Transverse colon (tissue), 4 donors: Measurements from ENCODE around the gene HOXA4. TPM values are rescaled to one million over a fixed set of nuclear protein-coding genes. Genes with fewer than 3 reads are reported as not detected.

ENCODE experiments used
- DNase-seq: peaks from one replicate; pipeline ENCODE4 v3.0.0-alpha.2; 2019
- H3K27ac ChIP-seq, 4 donors: fragments of 200-600 bp; sonication (generic); 2 replicates each; pipeline ENCODE4 v1.5.1; 2016 to 2018; ENCODE audit warnings: inconsistent platforms in 4 of 4
- H3K27me3 ChIP-seq: fragments of 200-600 bp; sonication (generic); 2 replicates; pipeline ENCODE4 v1.5.1; 2017; ENCODE audit warnings: inconsistent platforms
- H3K36me3 ChIP-seq, 4 donors: fragments of 200-600 bp; sonication (generic); 2 replicates each; pipeline ENCODE4 v1.5.1; 2017 to 2019; ENCODE audit warnings: inconsistent platforms in 4 of 4
- H3K4me1 ChIP-seq, 4 donors: fragments of 200-600 bp; sonication (generic); 2 replicates each; pipeline ENCODE4 v1.5.1; 2017 to 2020; ENCODE audit warnings: inconsistent platforms in 4 of 4
- H3K4me3 ChIP-seq, 4 donors: fragments of 200-600 bp; sonication (generic); 1 replicate in 1 of 4; 2 replicates in 3 of 4; pipeline versions ENCODE4 v1.5.1 to v1.6.1; 2017 to 2019; ENCODE audit warnings: inconsistent platforms in 4 of 4
- H3K9me3 ChIP-seq, 2 donors: fragments of 200-600 bp; sonication (generic); 2 replicates each; pipeline ENCODE4 v1.5.1; 2017 to 2019; ENCODE audit warnings: inconsistent platforms in 2 of 2
- EP300 ChIP-seq: sonication (generic); formaldehyde crosslinking; IDR thresholded peaks from one replicate; pipeline ENCODE4 v1.6.1; 2017; ENCODE audit warnings: antibody characterized with exemption, low read depth
- POLR2A ChIP-seq: fragments of 450-650 bp; IDR thresholded peaks from one replicate; pipeline ENCODE4 v1.6.1; 2016; ENCODE audit warnings: antibody characterized with exemption, mild to moderate bottlenecking, moderate library complexity
- POLR2AphosphoS5 ChIP-seq, 3 donors: sonication (generic); formaldehyde crosslinking; IDR thresholded peaks; one replicate each; pipeline ENCODE4 v1.6.1; 2016; ENCODE audit warnings: antibody characterized with exemption in 3 of 3
- WGBS, 2 donors: methylation state at CpG; one replicate each; pipeline ENCODE4 v1.1.5; 2018; ENCODE audit warnings: low coverage in 1 of 2; 5-methylcytosine and 5-hydroxymethylcytosine counted together
- in situ Hi-C, 4 donors: fragments of 200-750 bp; cut with MboI; loops; one replicate each; pipeline versions ENCODE4 v1.15.0 to v1.15.1; 2017; ENCODE audit warnings: low sequenced_read_pairs in 3 of 4, low pct_ligation_motif_present in 1 of 4, low pct_unique_long_range_greater_than_20kb in 1 of 4
- intact Hi-C: fragments of 100-400 bp; cut with DNase I; formaldehyde crosslinking; loops from one replicate; pipeline ENCODE4 v1.15.1; 2023; ENCODE audit warnings: low total_unique reads
- total RNA-seq, 4 donors: library from RNA; depleted of rRNA; stranded (reverse); fragments of >200 nt; gene quantifications; one replicate each; pipeline ENCODE4 v1.1.0, GENCODE V29; 2016
- TF ChIP-seq, protein P1 (sequence below), 5 experiments: fragments of 200-600 bp in 3 of 5; fragments of 450-650 bp in 2 of 5; sonication (generic) in 3 of 5; IDR thresholded peaks; 1 replicate in 2 of 5; 2 replicates in 3 of 5; pipeline ENCODE4 v1.5.1; 2016 to 2017; ENCODE audit warnings: antibody characterized with exemption in 5 of 5, inconsistent platforms in 3 of 5, mild to moderate bottlenecking in 2 of 5, moderate library complexity in 1 of 5

The HOXA4 gene
- total RNA-seq, 4 donors from 2014 or later: 3.5 to 42.4 (median 10.6) TPM

GRCh38 chr7:27114881-27115220, 15.7 kb downstream of the HOXA4 start:
- in situ Hi-C loops: no loop called here
- Histone ChIP-seq H3K27ac (peak overlapping the region; percentile 90 to 96 (median 92)), H3K9me3 (no peaks in the 10 kb centered on the region), H3K4me3 (peak overlapping the region in 2 of 4 donors; percentile 43 to 59), H3K27me3 (no peaks in the 10 kb centered on the region), H3K36me3 (no peaks in the 10 kb centered on the region), H3K4me1 (peaks cover 24 to 92% (median 80%) of the 10 kb centered on the region in 4 donors)
- 27 to 35% methylated on average over 5 to 6 of the region's 6 CpGs for WGBS, 2 donors
- DNase-seq: no peak
- TF ChIP-seq EP300: no peak
- TF ChIP-seq, protein P1, sequence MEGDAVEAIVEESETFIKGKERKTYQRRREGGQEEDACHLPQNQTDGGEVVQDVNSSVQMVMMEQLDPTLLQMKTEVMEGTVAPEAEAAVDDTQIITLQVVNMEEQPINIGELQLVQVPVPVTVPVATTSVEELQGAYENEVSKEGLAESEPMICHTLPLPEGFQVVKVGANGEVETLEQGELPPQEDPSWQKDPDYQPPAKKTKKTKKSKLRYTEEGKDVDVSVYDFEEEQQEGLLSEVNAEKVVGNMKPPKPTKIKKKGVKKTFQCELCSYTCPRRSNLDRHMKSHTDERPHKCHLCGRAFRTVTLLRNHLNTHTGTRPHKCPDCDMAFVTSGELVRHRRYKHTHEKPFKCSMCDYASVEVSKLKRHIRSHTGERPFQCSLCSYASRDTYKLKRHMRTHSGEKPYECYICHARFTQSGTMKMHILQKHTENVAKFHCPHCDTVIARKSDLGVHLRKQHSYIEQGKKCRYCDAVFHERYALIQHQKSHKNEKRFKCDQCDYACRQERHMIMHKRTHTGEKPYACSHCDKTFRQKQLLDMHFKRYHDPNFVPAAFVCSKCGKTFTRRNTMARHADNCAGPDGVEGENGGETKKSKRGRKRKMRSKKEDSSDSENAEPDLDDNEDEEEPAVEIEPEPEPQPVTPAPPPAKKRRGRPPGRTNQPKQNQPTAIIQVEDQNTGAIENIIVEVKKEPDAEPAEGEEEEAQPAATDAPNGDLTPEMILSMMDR (IDR thresholded peaks at IDR 0.05): no peak
- TF ChIP-seq POLR2A: no peak
- no peak for TF ChIP-seq POLR2AphosphoS5 (IDR thresholded peaks at IDR 0.05)
- intact Hi-C loops: no loop called here

- no peaks in the 10 kb centered on the region for H3K36me3 ChIP-seq
- TF ChIP-seq, protein P1 (IDR thresholded peaks at IDR 0.05): no peak
- TF ChIP-seq EP300 (no peak), POLR2AphosphoS5 (IDR thresholded peaks at IDR 0.05) (peak in 1 of 3 donors; percentile 16)
- WGBS, 2 donors: 0 to 32% methylated on average over 4 to 14 of the region's 26 CpGs
- H3K4me1 ChIP-seq: peaks cover 22 to 92% (median 78%) of the 10 kb centered on the region in 4 donors
- H3K4me3 ChIP-seq: peak overlapping the region; percentile 45 to 59 (median 50)
- intact Hi-C loops: no loop called here
- no peaks in the 10 kb centered on the region for H3K9me3 ChIP-seq
- in situ Hi-C loops: no loop called here
- H3K27ac ChIP-seq: peak overlapping the region; percentile 90 to 96 (median 92)
- peak; percentile 52 for DNase-seq
- no peaks in the 10 kb centered on the region for H3K27me3 ChIP-seq
Measured at GRCh38 chr7:27113991-27114769, 16.4 kb downstream of the HOXA4 start.

- Histone ChIP-seq H3K4me1 (peaks cover 14 to 92% (median 75%) of the 10 kb centered on the region in 4 donors), H3K9me3 (no peaks in the 10 kb centered on the region), H3K27me3 (no peaks in the 10 kb centered on the region), H3K27ac (peak overlapping the region; percentile 90 to 96 (median 92)), H3K36me3 (no peaks in the 10 kb centered on the region), H3K4me3 (peak overlapping the region; percentile 45 to 59 (median 50))
- in situ Hi-C loops: no loop called here
- intact Hi-C loops: no loop called here
- peak; percentile 80 for DNase-seq
- TF ChIP-seq POLR2A (peak; percentile 31), POLR2AphosphoS5 (IDR thresholded peaks at IDR 0.05) (peak; percentile 79 to 86 (median 82)), EP300 (peak; percentile 55)
- TF ChIP-seq, protein P1 (IDR thresholded peaks at IDR 0.05): no peak
- WGBS, 2 donors: 32% methylated on average over 2 to 51 of the region's 57 CpGs
Measured at GRCh38 chr7:27112955-27113949, 17.3 kb downstream of the HOXA4 start.

- Histone ChIP-seq H3K27me3 (no peaks in the 10 kb centered on the region), H3K4me3 (no peak overlapping the region), H3K9me3 (no peaks in the 10 kb centered on the region), H3K36me3 (no peaks in the 10 kb centered on the region), H3K4me1 (peaks cover 12 to 91% (median 73%) of the 10 kb centered on the region in 4 donors), H3K27ac (peak overlapping the region; percentile 90 to 96 (median 92))
- TF ChIP-seq, protein P1 (IDR thresholded peaks at IDR 0.05): no peak
- TF ChIP-seq POLR2A (no peak), EP300 (no peak), POLR2AphosphoS5 (IDR thresholded peaks at IDR 0.05) (no peak)
- intact Hi-C loops (no loop called here), in situ Hi-C loops (no loop called here)
- 37 to 39% methylated on average over 4 of the region's 4 CpGs for WGBS, 2 donors
- DNase-seq: no peak
Measured at GRCh38 chr7:27112361-27112760, 18.2 kb downstream of the HOXA4 start.
